Lower lobe of right lung (tissue), 2 donors: ENCODE results near the gene VSTM4. TPM values are rescaled to one million over a fixed set of nuclear protein-coding genes. Genes with fewer than 3 reads are reported as not detected.

ENCODE experiments used
- ATAC-seq, 2 donors: fragments of 200-7000 bp; cut with Tn5 transposase; one replicate each; pipeline ENCODE4 v1.9.1; 2020 to 2022; ENCODE audit warnings: mild to moderate bottlenecking in 2 of 2, moderate library complexity in 2 of 2
- DNase-seq: peaks from one replicate; pipeline ENCODE4 v3.0.0-alpha.2; 2020
- H3K27ac ChIP-seq: fragments of 200-600 bp; one replicate; pipeline ENCODE4 v1.8.0; 2022
- H3K27me3 ChIP-seq: fragments of 200-600 bp; one replicate; pipeline ENCODE4 v1.8.0; 2022; ENCODE audit warnings: low read depth
- H3K36me3 ChIP-seq: fragments of 200-600 bp; one replicate; pipeline ENCODE4 v1.8.0; 2022; ENCODE audit warnings: mild to moderate bottlenecking
- H3K4me1 ChIP-seq: fragments of 200-600 bp; one replicate; pipeline ENCODE4 v1.8.0; 2022
- H3K4me3 ChIP-seq: fragments of 200-600 bp; one replicate; pipeline ENCODE4 v1.8.0; 2022; ENCODE audit warnings: mild to moderate bottlenecking
- H3K9me3 ChIP-seq: fragments of 200-600 bp; one replicate; pipeline ENCODE4 v1.8.0; 2022
- intact Hi-C: fragments of 100-400 bp; cut with DNase I; formaldehyde crosslinking; loops from one replicate; pipeline ENCODE4 v1.11.0; 2022
- total RNA-seq: library from RNA; stranded (reverse); fragmentation: NEBNext Ultra II Directional; extraction: Animal tissue kit (Norgen Biotek cat#: 25700); gene quantifications from one replicate; pipeline ENCODE4 v1.2.1, GENCODE V29; 2021
- TF ChIP-seq, protein P1 (sequence below): fragments of 200-600 bp; IDR thresholded peaks from one replicate; pipeline ENCODE4 v1.8.0; 2022; ENCODE audit warnings: antibody characterized with exemption, mild to moderate bottlenecking
- donor health status: DM: no; HTN: yes; CAD: no; lungs with severe emphysema.

Gene VSTM4
- total RNA-seq, 1 donor from 2014 or later = 18.7 TPM

DNA sequence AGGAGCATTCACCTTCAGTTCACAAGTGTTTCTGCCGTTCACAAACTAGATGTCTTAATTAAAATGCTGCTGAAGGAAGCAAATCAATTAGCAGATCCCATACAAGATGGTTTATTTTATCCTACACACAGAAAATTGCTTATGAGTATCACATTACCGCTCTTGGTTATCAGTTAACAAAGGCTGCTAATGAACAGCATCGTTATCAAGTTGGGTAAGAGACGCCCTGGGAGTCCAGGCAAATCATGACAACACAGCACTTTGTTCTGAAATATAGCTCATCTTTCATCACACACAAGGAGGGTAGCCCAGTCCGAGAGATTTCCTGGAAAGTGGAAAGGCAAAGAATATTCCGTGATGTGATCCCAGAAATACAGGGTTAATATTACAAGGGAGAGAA is 39.3 kb upstream of the VSTM4 start:
- H3K4me1 ChIP-seq = no peaks in the 10 kb centered on the region
- intact Hi-C loops = no loop called here

DNA sequence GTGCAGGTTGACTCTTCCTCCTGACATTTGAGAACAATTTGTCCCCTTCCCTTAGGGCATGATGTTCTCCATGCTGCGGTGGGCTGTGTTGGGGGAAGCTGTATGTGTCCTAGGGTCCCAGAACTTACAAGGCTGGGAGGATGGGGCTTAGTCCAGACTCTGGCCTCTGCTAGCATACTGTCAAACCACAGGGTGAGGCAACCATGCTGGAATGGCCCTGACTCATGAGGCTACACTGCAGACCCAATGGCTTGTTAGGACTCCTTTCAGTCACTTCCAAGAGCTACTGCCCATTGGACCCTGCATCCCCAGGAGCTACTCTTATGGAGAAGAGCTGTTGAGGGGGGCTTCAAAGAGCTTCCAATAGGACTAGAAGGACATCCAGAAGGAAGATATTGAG is 38.6 kb upstream of the VSTM4 start:
- TF ChIP-seq, protein P1, sequence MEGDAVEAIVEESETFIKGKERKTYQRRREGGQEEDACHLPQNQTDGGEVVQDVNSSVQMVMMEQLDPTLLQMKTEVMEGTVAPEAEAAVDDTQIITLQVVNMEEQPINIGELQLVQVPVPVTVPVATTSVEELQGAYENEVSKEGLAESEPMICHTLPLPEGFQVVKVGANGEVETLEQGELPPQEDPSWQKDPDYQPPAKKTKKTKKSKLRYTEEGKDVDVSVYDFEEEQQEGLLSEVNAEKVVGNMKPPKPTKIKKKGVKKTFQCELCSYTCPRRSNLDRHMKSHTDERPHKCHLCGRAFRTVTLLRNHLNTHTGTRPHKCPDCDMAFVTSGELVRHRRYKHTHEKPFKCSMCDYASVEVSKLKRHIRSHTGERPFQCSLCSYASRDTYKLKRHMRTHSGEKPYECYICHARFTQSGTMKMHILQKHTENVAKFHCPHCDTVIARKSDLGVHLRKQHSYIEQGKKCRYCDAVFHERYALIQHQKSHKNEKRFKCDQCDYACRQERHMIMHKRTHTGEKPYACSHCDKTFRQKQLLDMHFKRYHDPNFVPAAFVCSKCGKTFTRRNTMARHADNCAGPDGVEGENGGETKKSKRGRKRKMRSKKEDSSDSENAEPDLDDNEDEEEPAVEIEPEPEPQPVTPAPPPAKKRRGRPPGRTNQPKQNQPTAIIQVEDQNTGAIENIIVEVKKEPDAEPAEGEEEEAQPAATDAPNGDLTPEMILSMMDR = no peak
- Histone ChIP-seq H3K4me1 (no peaks in the 10 kb centered on the region), H3K4me3 (no peak overlapping the region), H3K27me3 (no peaks in the 10 kb centered on the region), H3K36me3 (no peaks in the 10 kb centered on the region), H3K27ac (no peak overlapping the region), H3K9me3 (no peaks in the 10 kb centered on the region)
- DNase-seq = no peak
- no peak for ATAC-seq
- intact Hi-C loops = no loop called here

More for the DNA sequence above, 39.3 kb upstream of the VSTM4 start:
- TF ChIP-seq, protein P1 = no peak
- ATAC-seq (no peak), DNase-seq (no peak)
- no peaks in the 10 kb centered on the region for H3K27me3 ChIP-seq
- H3K27ac ChIP-seq = no peak overlapping the region
- H3K36me3 ChIP-seq = no peaks in the 10 kb centered on the region
- H3K9me3 ChIP-seq = no peaks in the 10 kb centered on the region
- no peak overlapping the region for H3K4me3 ChIP-seq

DNA sequence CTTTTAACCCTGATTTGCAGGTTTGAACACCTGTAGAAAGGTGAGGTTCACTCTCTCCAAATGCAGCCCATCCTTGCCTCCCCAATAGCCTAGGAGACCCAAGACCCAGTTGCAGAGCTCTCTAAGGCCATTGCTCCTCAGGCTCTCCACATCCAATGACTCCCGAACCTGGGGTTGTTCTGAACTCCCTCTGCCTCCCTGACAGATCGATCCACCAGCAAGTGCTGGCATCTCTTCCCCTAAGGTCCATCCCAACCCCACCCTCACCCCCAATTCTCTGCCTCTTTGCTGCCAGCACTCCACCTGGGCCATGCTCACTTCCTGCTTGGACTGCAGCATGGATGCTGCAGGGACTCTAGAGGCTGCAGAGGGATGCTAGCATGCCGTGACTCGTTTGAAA is 37.8 kb upstream of the VSTM4 start:
- TF ChIP-seq, protein P1 = no peak
- DNase-seq (no peak), ATAC-seq (no peak)
- Histone ChIP-seq H3K36me3 (no peaks in the 10 kb centered on the region), H3K27me3 (no peaks in the 10 kb centered on the region), H3K9me3 (no peaks in the 10 kb centered on the region), H3K4me1 (no peaks in the 10 kb centered on the region), H3K4me3 (no peak overlapping the region), H3K27ac (no peak overlapping the region)
- intact Hi-C loops = no loop called here

DNA sequence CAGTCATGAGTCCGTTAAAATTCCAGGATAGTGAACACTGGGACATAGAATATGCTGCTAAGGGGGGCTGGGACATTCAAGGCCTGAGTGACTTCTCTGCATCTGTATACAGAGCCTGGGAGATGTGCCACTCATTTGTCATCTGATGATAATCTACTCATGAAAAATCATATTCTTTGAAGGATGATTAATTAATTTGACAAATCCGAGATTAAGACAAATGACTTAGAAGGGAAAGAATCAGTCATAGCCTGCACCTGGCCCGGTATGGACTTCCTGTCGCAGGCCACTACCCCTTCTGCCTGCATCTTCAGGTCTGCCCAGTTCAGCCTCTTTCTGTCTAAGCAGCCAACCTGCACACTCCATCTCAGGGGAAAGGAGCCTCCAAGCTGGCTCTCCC is 37.3 kb upstream of the VSTM4 start:
- no peak overlapping the region for H3K27ac ChIP-seq
- TF ChIP-seq, protein P1 = no peak
- intact Hi-C loops = no loop called here
- no peaks in the 10 kb centered on the region for H3K27me3 ChIP-seq
- no peak for DNase-seq
- no peak for ATAC-seq
- H3K4me3 ChIP-seq = no peak overlapping the region
- H3K9me3 ChIP-seq = peaks cover 3% of the 10 kb centered on the region
- H3K36me3 ChIP-seq = no peaks in the 10 kb centered on the region
- H3K4me1 ChIP-seq = no peaks in the 10 kb centered on the region

DNA sequence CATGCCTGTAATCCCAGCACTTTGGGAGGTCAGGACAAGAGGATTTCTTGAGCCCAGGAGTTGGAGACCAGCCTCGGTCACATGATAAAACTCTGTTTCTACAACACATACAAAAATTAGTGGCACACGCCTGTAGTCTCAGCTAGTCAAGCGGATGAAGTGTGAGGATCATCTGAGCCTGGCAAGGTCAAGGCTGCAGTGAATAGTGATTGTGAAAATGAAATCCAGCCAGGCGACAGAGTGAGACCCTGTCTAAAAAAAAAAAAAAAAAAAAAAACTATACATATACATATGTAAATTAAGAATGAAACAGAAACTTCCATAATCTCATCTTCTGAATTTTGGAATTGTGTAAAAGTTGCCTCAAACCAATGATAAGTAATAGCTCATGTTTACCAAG is 36.7 kb upstream of the VSTM4 start:
- Histone ChIP-seq H3K4me1 (no peaks in the 10 kb centered on the region), H3K4me3 (no peak overlapping the region), H3K27me3 (no peaks in the 10 kb centered on the region), H3K27ac (no peak overlapping the region), H3K9me3 (peaks cover 8% of the 10 kb centered on the region), H3K36me3 (no peaks in the 10 kb centered on the region)
- DNase-seq (no peak), ATAC-seq (no peak)
- TF ChIP-seq, protein P1 = no peak
- intact Hi-C loops = no loop called here

DNA sequence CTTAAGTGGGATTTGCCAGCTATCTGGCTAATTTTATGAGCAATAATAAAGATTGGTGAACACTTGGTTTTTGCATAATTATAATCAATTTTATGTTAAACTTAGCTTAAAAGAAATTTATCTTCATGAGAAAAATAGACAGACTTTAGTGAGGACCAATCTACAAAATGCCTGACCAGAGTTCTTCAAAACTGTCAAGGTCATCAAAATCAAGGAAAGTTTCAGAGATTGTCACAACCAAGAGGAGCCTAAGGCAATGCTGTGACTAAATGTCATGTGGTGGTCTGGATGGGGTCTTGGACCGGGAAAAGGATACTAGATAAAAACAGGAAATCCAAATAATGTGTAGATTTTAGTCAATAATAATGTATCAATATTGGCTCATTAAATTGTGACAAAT is 36.2 kb upstream of the VSTM4 start:
- H3K36me3 ChIP-seq = no peaks in the 10 kb centered on the region
- no peak overlapping the region for H3K4me3 ChIP-seq
- peaks cover 8% of the 10 kb centered on the region for H3K9me3 ChIP-seq
- ATAC-seq (no peak), DNase-seq (no peak)
- no peak overlapping the region for H3K27ac ChIP-seq
- no peaks in the 10 kb centered on the region for H3K4me1 ChIP-seq
- TF ChIP-seq, protein P1 = no peak
- H3K27me3 ChIP-seq = no peaks in the 10 kb centered on the region
- intact Hi-C loops = no loop called here
